GM12878 (cell line): ENCODE data around the gene IPCEF1. TPM values are rescaled to one million over a fixed set of nuclear protein-coding genes. Genes with fewer than 3 reads are reported as not detected.

Experiments
- ATAC-seq: fragments of 200-7000 bp; cut with Tn5 transposase; 3 replicates; pipeline ENCODE4 v1.9.1; 2020; ENCODE audit warnings: mild to moderate bottlenecking, moderate library complexity
- BruUV-seq: library from RNA; stranded (reverse); fragments of 400-500 nt; replicated peaks from 2 replicates; lab custom pipeline; 2021; lab: Mats Ljungman, UMichigan
- CTCF ChIA-PET: fragments of 300-600 bp; sonication (Branson Sonifier 250); formaldehyde crosslinking; extraction: SDS; loops from one replicate; lab custom pipeline; 2021; ENCODE audit warnings: inconsistent platforms; lab: Yijun Ruan, JAX
- POLR2A ChIA-PET: fragments of 350-600 bp; formaldehyde crosslinking; extraction: SDS; loops from one replicate; lab custom pipeline; 2021; ENCODE audit warnings: inconsistent platforms; lab: Charles Lee
- RAD21 ChIA-PET: fragments of 300-600 bp; sonication (Branson Sonifier 250); formaldehyde crosslinking; loops from one replicate; lab custom pipeline; 2023; ENCODE audit warnings: antibody characterized with exemption; ENCODE audit not compliant: unreplicated experiment; lab: Charles Lee
- SMC1A ChIA-PET: fragments of 300-600 bp; sonication (Branson Sonifier 250); formaldehyde crosslinking; loops from one replicate; lab custom pipeline; 2023; ENCODE audit not compliant: unreplicated experiment, uncharacterized antibody; lab: Charles Lee
- DNase-seq: peaks from one replicate; pipeline ENCODE4 v3.0.0-alpha.2; 2011; ENCODE audit warnings: low read depth, low spot score
- FAIRE-seq: peaks from 3 replicates; lab custom pipeline; 2011; peaks lifted over from hg19 to GRCh38; lab: Jason Lieb, UNC
- H2AFZ ChIP-seq: 2 replicates; pipeline ENCODE4 v1.6.0; 2011; ENCODE audit warnings: low read depth, low read length, control low read depth; ENCODE audit not compliant: control insufficient read depth
- H3K27ac ChIP-seq: 2 replicates; pipeline ENCODE4 v1.5.1; 2011; ENCODE audit warnings: control low read depth; ENCODE audit not compliant: control insufficient read depth, insufficient read depth
- H3K27me3 ChIP-seq, 2 experiments: replicated peaks in 1 of 2; 2 replicates each; pipeline versions ENCODE4 v1.6.0 to v1.6.1; 2011; ENCODE audit warnings: low read length in 1 of 2; ENCODE audit not compliant: control insufficient read depth in 2 of 2, insufficient read depth in 2 of 2
- H3K36me3 ChIP-seq, 2 experiments: 2 replicates each; pipeline ENCODE4 v1.5.1; 2011; ENCODE audit warnings: low read length in 1 of 2; ENCODE audit not compliant: control insufficient read depth in 2 of 2, insufficient read depth in 2 of 2
- H3K4me1 ChIP-seq: 2 replicates; pipeline ENCODE4 v1.6.1; 2011; ENCODE audit warnings: mild to moderate bottlenecking, low read length, moderate library complexity, mixed read lengths; ENCODE audit not compliant: control insufficient read depth, insufficient read depth
- H3K4me2 ChIP-seq: 2 replicates; pipeline ENCODE4 v1.6.0; 2011; ENCODE audit warnings: control low read depth; ENCODE audit not compliant: control insufficient read depth, insufficient read depth
- H3K4me3 ChIP-seq: fragments of 200-600 bp; sonication (generic); 2 replicates; pipeline ENCODE4 v1.5.1; 2016
- H3K79me2 ChIP-seq: 2 replicates; pipeline ENCODE4 v1.6.0; 2011; ENCODE audit warnings: low read length; ENCODE audit not compliant: control insufficient read depth, insufficient read depth
- H3K9ac ChIP-seq: 2 replicates; pipeline ENCODE4 v1.8.0; 2011; ENCODE audit warnings: low read length, control low read depth, mixed read lengths; ENCODE audit not compliant: control insufficient read depth, insufficient read depth
- H3K9me3 ChIP-seq: replicated peaks from 3 replicates; pipeline ENCODE4 v1.5.1; 2011; ENCODE audit warnings: mild to moderate bottlenecking, low read length; ENCODE audit not compliant: control insufficient read depth, insufficient read depth
- H4K20me1 ChIP-seq: 2 replicates; pipeline ENCODE4 v1.6.0; 2011; ENCODE audit not compliant: control insufficient read depth, insufficient read depth
- BHLHE40 ChIP-seq, 2 experiments: fragments of 450-650 bp in 1 of 2; IDR thresholded peaks; 2 replicates each; pipeline ENCODE4 v1.6.1; 2011 to 2017; ENCODE audit warnings: low read depth in 2 of 2, borderline replicate concordance in 1 of 2, improper control_type of control experiment in 1 of 2, low read length in 1 of 2, mild to moderate bottlenecking in 1 of 2
- CHD1 ChIP-seq: IDR thresholded peaks from 2 replicates; pipeline ENCODE4 v1.6.1; 2012; ENCODE audit warnings: low read depth, low read length, improper control_type of control experiment
- CREM ChIP-seq: IDR thresholded peaks from 2 replicates; pipeline ENCODE4 v1.6.1; 2014; ENCODE audit warnings: antibody characterized with exemption, low read depth
- EZH2 ChIP-seq: IDR thresholded peaks from 2 replicates; pipeline ENCODE4 v1.6.1; 2012; ENCODE audit warnings: low read depth, mild to moderate bottlenecking, control low read depth, inconsistent platforms, low read length, borderline replicate concordance; ENCODE audit not compliant: control insufficient read depth
- MXI1 ChIP-seq: fragments of 150-350 bp; IDR thresholded peaks from 2 replicates; pipeline ENCODE4 v1.6.1; 2011; ENCODE audit warnings: low read depth, mild to moderate bottlenecking, inconsistent platforms, low read length, improper control_type of control experiment
- NFXL1 ChIP-seq: fragments of 450-650 bp; IDR thresholded peaks from 2 replicates; pipeline ENCODE4 v1.6.1; 2017; ENCODE audit warnings: antibody characterized with exemption, mild to moderate bottlenecking, borderline replicate concordance
- PAX8 ChIP-seq: fragments of 450-650 bp; IDR thresholded peaks from 2 replicates; pipeline ENCODE4 v1.6.1; 2017; ENCODE audit warnings: mild to moderate bottlenecking, moderate library complexity
- SMAD5 ChIP-seq: IDR thresholded peaks from 2 replicates; pipeline ENCODE4 v1.6.1; 2016; ENCODE audit warnings: antibody characterized with exemption, low read depth
- STAT1 ChIP-seq: fragments of 450-650 bp; conservative IDR thresholded peaks from 2 replicates; pipeline ENCODE4 v1.6.1; 2014; ENCODE audit warnings: antibody characterized with exemption, mild to moderate bottlenecking
- ZBTB33 ChIP-seq: fragments of 450-650 bp; IDR thresholded peaks from 2 replicates; pipeline ENCODE4 v1.6.1; 2017; ENCODE audit warnings: mild to moderate bottlenecking
- WGBS: methylation state at CpG from one replicate; pipeline ENCODE4 v1.1.6; 2016; ENCODE audit warnings: low lambda C conversion rate; ENCODE audit not compliant: insufficient replicate concordance, insufficient coverage; ENCODE audit errors: missing lambda C conversion rate; 5-methylcytosine and 5-hydroxymethylcytosine counted together
- in situ Hi-C: fragments of 300-500 bp; cut with MboI; formaldehyde crosslinking; loops from 9 replicates; pipeline ENCODE4 v1.14.3; 2018; ENCODE audit warnings: mixed read lengths
- intact Hi-C: fragments of 100-400 bp; cut with micrococcal nuclease; formaldehyde crosslinking; loops from one replicate; pipeline ENCODE4 v1.14.2; 2022; ENCODE audit not compliant: unreplicated experiment
- polyA plus RNA-seq, 11 experiments: library from polyadenylated mRNA; depleted of rRNA in 4 of 11; unstranded in 6 of 11; stranded (reverse) in 5 of 11; fragments of >200 nt; fragmentation: Nextera tagmentation in 4 of 11; fragmentation: Illumina TruSeq in 1 of 11; extraction: Ambion mirVana in 4 of 11; extraction: Trizol in 1 of 11; gene quantifications; 1 replicate in 1 of 11; 2 replicates in 10 of 11; pipeline versions ENCODE4 v1.2.1 to v1.2.3, GENCODE V29; 2011 to 2016; ENCODE audit warnings: inconsistent platforms in 2 of 11, missing spikeins in 2 of 11, low read depth in 1 of 11
- total RNA-seq, 4 experiments: library from RNA; depleted of rRNA in 3 of 4; stranded (reverse); fragments of >200 nt in 3 of 4; fragmentation: Illumina TruSeq in 1 of 4; extraction: Trizol in 1 of 4; gene quantifications; 2 replicates each; pipeline versions ENCODE4 v1.2.1 to v1.2.3, GENCODE V29; 2013 to 2021

Gene IPCEF1
- total and polyA plus RNA-seq, 10 of the 15 experiments (the other 5 are each of a cell fraction or from before 2014, with no cell fraction given): 1.3 to 137 (median 4.2) TPM

- Histone ChIP-seq H3K36me3 (no peaks in the 10 kb centered on the region), H3K27me3 (no peaks in the 10 kb centered on the region), H4K20me1 (no peaks in the 10 kb centered on the region), H3K9ac (no peak overlapping the region), H3K27ac (no peak overlapping the region), H3K4me2 (no peak overlapping the region), H3K4me1 (no peaks in the 10 kb centered on the region), H3K4me3 (no peak overlapping the region), H3K9me3 (no peaks in the 10 kb centered on the region; the same call in 2 of the 3 replicates), H2AFZ (no peak overlapping the region; the same call in 1 of the 2 replicates), H3K79me2 (no peaks in the 10 kb centered on the region)
- ChIA-PET POLR2A (no interaction called here), CTCF (no interaction called here), SMC1A (interaction anchor here (0.6 to 1.8 kb wide), 3 partner anchors 13 to 170 kb away, joined by 3 to 4 read pairs (median 3); no protein-coding TSS in a partner anchor), RAD21 (interaction anchor here (0.7 kb wide), 1 partner anchor 593 kb away, joined by 4 read pairs; no protein-coding TSS in a partner anchor)
- in situ Hi-C loops (no loop called here), intact Hi-C loops (no loop called here)
- BruUV-seq: no TSS peak
- ATAC-seq: peak; percentile 31; the same call in 2 of the 3 replicates
- FAIRE-seq: no peak
- 64% methylated on average over 6 of the region's 6 CpGs for WGBS
- TF ChIP-seq CHD1 (no peak), BHLHE40 (IDR thresholded peaks at IDR 0.05; ENCODE audit: borderline replicate concordance in 1 of 2, low read depth in 2 of 2, low read length in 1 of 2) (no peak), SMAD5 (no peak), PAX8 (no peak), MXI1 (no peak), EZH2 (no peak), ZBTB33 (no peak), STAT1 (no peak), NFXL1 (no peak), CREM (no peak)
- DNase-seq: no peak
Observed at GRCh38 chr6:154289818-154290508, 66.6 kb downstream of the IPCEF1 start.
